Measurements from ENCODE around the gene NPL. TPM values are rescaled to one million over a fixed set of nuclear protein-coding genes. Genes with fewer than 3 reads are reported as not detected.

Gene NPL
- total and polyA plus RNA-seq, 2 donors (not counting 3 experiments of a cell fraction or from before 2014, with no cell fraction given): 0.14 to 0.75 TPM

DNA sequence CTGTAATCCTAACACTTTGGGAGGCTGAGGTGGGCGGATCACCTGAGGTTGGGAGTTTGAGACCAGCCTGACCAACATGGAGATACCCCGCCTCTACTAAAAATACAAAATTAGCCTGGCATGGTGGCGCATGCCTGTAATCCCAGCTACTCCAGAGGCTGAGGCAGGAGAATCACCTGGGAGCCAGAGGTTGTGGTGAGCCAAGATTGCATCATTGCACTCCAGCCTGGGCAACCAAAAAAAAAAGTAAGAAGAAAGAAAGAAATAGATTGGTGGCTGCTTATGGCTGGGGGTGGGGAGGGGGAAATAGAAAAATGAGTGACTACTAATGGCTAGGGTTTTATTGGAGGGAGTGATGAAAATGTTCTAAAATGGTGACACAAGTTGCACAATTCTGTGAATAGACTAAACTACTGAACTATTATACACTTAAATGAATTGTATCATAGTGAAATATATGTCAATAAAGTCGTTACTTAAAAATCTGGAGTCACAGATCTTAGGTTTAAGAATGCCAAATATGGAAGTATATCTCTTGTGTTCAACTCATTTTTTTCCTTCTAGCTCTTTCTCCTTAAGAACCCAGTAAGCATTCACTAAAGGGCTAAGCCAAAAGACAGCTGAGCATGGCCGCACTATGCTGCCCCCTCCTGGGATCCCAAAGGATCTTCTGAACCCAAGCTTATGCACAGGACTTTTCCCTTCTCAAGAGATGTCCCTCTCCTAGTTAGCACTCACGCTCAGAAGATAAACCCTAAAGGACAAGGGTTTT is 3.2 kb upstream of the NPL start:
- H3K27ac ChIP-seq (ENCODE audit: insufficient read depth, low read depth, low read length): no peak overlapping the region
- peaks cover 8% of the 10 kb centered on the region for H3K4me1 ChIP-seq (ENCODE audit: control insufficient read depth, extremely low read depth, insufficient read depth, low read length)
- FAIRE-seq: peak; percentile 89
- CTCF ChIA-PET: interaction anchor here (0.5 to 11.1 kb wide), 18 partner anchors 10 to 706 kb away, joined by 3 to 891 read pairs (median 4); partner anchors contain the start of gene RGS16
- H3K9me1 ChIP-seq (replicated peaks; ENCODE audit: control insufficient read depth, extremely low read depth, insufficient read depth, low read length): no peaks in the 10 kb centered on the region
- H2AFZ ChIP-seq (ENCODE audit: low read depth, low read length): no peak overlapping the region
- DNase-seq (ENCODE audit: low read depth, low spot score): peak; percentile 69
- no peak overlapping the region for H3K4me2 ChIP-seq (ENCODE audit: insufficient read depth, low read length)
- peaks cover 25 to 44% of the 10 kb centered on the region in 2 experiments for H3K27me3 ChIP-seq (ENCODE audit: control insufficient read depth in 2 of 2, insufficient read depth in 2 of 2, low read length in 2 of 2)
- H4K20me1 ChIP-seq (replicated peaks; ENCODE audit: control insufficient read depth, extremely low read depth, insufficient read depth, low read length): no peaks in the 10 kb centered on the region
- dilution Hi-C loops (cut with MboI; ENCODE audit: extremely low pct_ligation_motif_present, low sequenced_read_pairs) (no loop called here), intact Hi-C loops (cut with micrococcal nuclease) (loop anchor here (2.0 to 5.0 kb wide), 2 partner anchors 394 to 702 kb away; partner anchors contain the start of gene GLUL)
- no TSS peak for BruUV-seq (replicated peaks)
- H3K36me3 ChIP-seq (ENCODE audit: control insufficient read depth in 2 of 2, extremely low read depth in 1 of 2, insufficient read depth in 2 of 2, low read length in 2 of 2): no peaks in the 10 kb centered on the region
- H3K9ac ChIP-seq (replicated peaks; ENCODE audit: extremely low read depth, insufficient read depth, low read length): no peak overlapping the region
- POLR2A ChIA-PET: no interaction called here
- no peaks in the 10 kb centered on the region for H3K9me3 ChIP-seq (replicated peaks; ENCODE audit: control insufficient read depth, insufficient read depth, low read length)
- H3K79me2 ChIP-seq (ENCODE audit: control insufficient read depth, insufficient read depth, low read length): no peaks in the 10 kb centered on the region
- no peak overlapping the region for H3K4me3 ChIP-seq (replicated peaks in 1 of 3; ENCODE audit: insufficient read depth in 1 of 3, low read depth in 1 of 3, low read length in 3 of 3)
- TF ChIP-seq EZH2 (IDR thresholded peaks at IDR 0.05; ENCODE audit: borderline replicate concordance, low read depth, low read length, severe bottlenecking): peak; percentile 44
- TF ChIP-seq POLR2A (IDR thresholded peaks at IDR 0.05; ENCODE audit: low read depth, low read length): no peak
- TF ChIP-seq, protein P1, sequence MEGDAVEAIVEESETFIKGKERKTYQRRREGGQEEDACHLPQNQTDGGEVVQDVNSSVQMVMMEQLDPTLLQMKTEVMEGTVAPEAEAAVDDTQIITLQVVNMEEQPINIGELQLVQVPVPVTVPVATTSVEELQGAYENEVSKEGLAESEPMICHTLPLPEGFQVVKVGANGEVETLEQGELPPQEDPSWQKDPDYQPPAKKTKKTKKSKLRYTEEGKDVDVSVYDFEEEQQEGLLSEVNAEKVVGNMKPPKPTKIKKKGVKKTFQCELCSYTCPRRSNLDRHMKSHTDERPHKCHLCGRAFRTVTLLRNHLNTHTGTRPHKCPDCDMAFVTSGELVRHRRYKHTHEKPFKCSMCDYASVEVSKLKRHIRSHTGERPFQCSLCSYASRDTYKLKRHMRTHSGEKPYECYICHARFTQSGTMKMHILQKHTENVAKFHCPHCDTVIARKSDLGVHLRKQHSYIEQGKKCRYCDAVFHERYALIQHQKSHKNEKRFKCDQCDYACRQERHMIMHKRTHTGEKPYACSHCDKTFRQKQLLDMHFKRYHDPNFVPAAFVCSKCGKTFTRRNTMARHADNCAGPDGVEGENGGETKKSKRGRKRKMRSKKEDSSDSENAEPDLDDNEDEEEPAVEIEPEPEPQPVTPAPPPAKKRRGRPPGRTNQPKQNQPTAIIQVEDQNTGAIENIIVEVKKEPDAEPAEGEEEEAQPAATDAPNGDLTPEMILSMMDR (IDR thresholded peaks at IDR 0.05; ENCODE audit: extremely low read depth in 1 of 2, insufficient read depth in 1 of 2, low read depth in 1 of 2, low read length in 2 of 2): peak; percentile 67 to 83
- no peak for TF ChIP-seq GATA2 (IDR thresholded peaks at IDR 0.05; ENCODE audit: insufficient read depth, insufficient read length, low read depth, low read length)

- ChIA-PET POLR2A (no interaction called here), CTCF (interaction anchor here (0.5 to 11.1 kb wide), 17 partner anchors 10 to 706 kb away, joined by 3 to 891 read pairs (median 4); partner anchors contain the start of gene RGS16)
- BruUV-seq (replicated peaks): no TSS peak
- no peak overlapping the region for H2AFZ ChIP-seq (ENCODE audit: low read depth, low read length)
- TF ChIP-seq MAX (IDR thresholded peaks at IDR 0.05; ENCODE audit: insufficient read depth, insufficient read length) (no peak), EZH2 (IDR thresholded peaks at IDR 0.05; ENCODE audit: borderline replicate concordance, low read depth, low read length, severe bottlenecking) (peak; percentile 9)
- dilution Hi-C loops (cut with MboI; ENCODE audit: extremely low pct_ligation_motif_present, low sequenced_read_pairs) (no loop called here), intact Hi-C loops (cut with micrococcal nuclease) (loop anchor here (2.0 to 5.0 kb wide), 2 partner anchors 395 to 702 kb away; partner anchors contain the start of gene GLUL)
- H3K79me2 ChIP-seq (ENCODE audit: control insufficient read depth, insufficient read depth, low read length): no peaks in the 10 kb centered on the region
- no peaks in the 10 kb centered on the region for H3K36me3 ChIP-seq (ENCODE audit: control insufficient read depth in 2 of 2, extremely low read depth in 1 of 2, insufficient read depth in 2 of 2, low read length in 2 of 2)
- peaks cover 27 to 45% of the 10 kb centered on the region in 2 experiments for H3K27me3 ChIP-seq (ENCODE audit: control insufficient read depth in 2 of 2, insufficient read depth in 2 of 2, low read length in 2 of 2)
- H3K9me1 ChIP-seq (replicated peaks; ENCODE audit: control insufficient read depth, extremely low read depth, insufficient read depth, low read length): no peaks in the 10 kb centered on the region
- no peaks in the 10 kb centered on the region for H4K20me1 ChIP-seq (replicated peaks; ENCODE audit: control insufficient read depth, extremely low read depth, insufficient read depth, low read length)
- no peak overlapping the region for H3K9ac ChIP-seq (replicated peaks; ENCODE audit: extremely low read depth, insufficient read depth, low read length)
- peaks cover 8% of the 10 kb centered on the region for H3K4me1 ChIP-seq (ENCODE audit: control insufficient read depth, extremely low read depth, insufficient read depth, low read length)
- no peak overlapping the region for H3K4me2 ChIP-seq (ENCODE audit: insufficient read depth, low read length)
- H3K27ac ChIP-seq (ENCODE audit: insufficient read depth, low read depth, low read length): no peak overlapping the region
- FAIRE-seq (no peak), DNase-seq (ENCODE audit: low read depth, low spot score) (no peak)
- no peak overlapping the region for H3K4me3 ChIP-seq (replicated peaks in 1 of 3; ENCODE audit: insufficient read depth in 1 of 3, low read depth in 1 of 3, low read length in 3 of 3)
- no peaks in the 10 kb centered on the region for H3K9me3 ChIP-seq (replicated peaks; ENCODE audit: control insufficient read depth, insufficient read depth, low read length)
Measured at GRCh38 chr1:182786995-182787324, 2.6 kb upstream of the NPL start.
